ENCODE results near the gene ANAPC7.

The ANAPC7 gene

GRCh38 chr12:110337912-110338710 lies 65.4 kb downstream of the ANAPC7 start:
- in situ Hi-C loops (cut with HindIII; ENCODE audit: low pct_ligation_motif_present, low pct_unique_long_range_greater_than_20kb, low sequenced_read_pairs) = no loop called here

DNA sequence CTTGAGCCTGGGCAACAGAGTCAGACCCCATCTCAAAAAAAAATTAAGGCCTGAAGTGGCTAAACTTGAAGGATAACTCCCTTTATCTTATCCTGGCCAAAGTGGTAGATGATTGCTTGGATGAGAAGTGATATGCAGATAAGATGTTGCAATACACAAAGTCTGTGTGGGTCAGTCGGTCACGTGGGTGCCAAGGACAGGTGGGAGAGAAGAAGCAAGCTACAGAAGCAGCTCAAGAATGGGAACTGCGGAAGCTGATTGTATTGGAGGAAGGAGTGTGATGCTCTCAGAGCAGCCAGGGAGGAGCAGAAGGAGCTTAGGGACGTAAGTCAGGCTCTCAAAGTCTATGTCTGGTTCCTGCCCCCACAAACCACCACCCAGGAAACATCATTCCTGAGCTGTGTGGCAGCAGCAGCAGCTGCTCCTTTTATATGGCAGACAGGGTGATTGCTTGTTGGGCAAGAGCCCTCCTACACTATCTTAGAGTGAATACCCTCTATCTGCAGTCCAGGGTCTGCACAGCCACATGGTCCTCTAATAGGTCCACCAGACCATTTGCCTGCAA lies 67.9 kb downstream of the ANAPC7 start:
- in situ Hi-C loops (cut with HindIII; ENCODE audit: low pct_ligation_motif_present, low pct_unique_long_range_greater_than_20kb, low sequenced_read_pairs) = no loop called here
- no peak for DNase-seq

More at GRCh38 chr12:110337912-110338710, 65.4 kb downstream of the ANAPC7 start:
- no peak for DNase-seq

GRCh38 chr12:110333201-110333600 lies 70.3 kb downstream of the ANAPC7 start:
- in situ Hi-C loops (cut with HindIII; ENCODE audit: low pct_ligation_motif_present, low pct_unique_long_range_greater_than_20kb, low sequenced_read_pairs) = no loop called here
- DNase-seq = no peak

- no peak for DNase-seq
- in situ Hi-C loops (cut with HindIII; ENCODE audit: low pct_ligation_motif_present, low pct_unique_long_range_greater_than_20kb, low sequenced_read_pairs) = no loop called here
Observed at GRCh38 chr12:110330544-110330943, 73.0 kb downstream of the ANAPC7 start.

DNA sequence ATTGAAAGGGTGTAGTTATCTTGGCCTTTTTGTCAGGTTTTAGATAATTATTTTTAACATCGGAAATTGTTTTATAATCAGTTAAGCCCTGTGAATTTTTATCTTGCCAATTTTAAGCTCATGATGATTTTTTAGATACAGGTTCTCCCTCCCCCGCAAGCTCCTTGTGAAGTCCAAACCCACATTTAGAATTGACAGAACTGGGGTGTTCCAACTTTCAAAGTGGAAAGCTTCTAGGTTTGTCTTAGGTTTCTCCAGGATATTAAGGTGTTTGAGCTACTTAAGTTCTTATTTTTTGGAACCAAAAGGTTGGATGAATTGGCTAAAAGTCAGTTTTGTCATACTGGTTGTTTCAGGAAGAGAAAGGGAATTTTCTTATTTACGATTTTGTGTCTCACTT lies 73.4 kb downstream of the ANAPC7 start:
- DNase-seq = no peak
- in situ Hi-C loops (cut with HindIII; ENCODE audit: low pct_ligation_motif_present, low pct_unique_long_range_greater_than_20kb, low sequenced_read_pairs) = no loop called here

- in situ Hi-C loops (cut with HindIII; ENCODE audit: low pct_ligation_motif_present, low pct_unique_long_range_greater_than_20kb, low sequenced_read_pairs) = no loop called here
- no peak for DNase-seq
Observed at GRCh38 chr12:110329710-110330109, 73.8 kb downstream of the ANAPC7 start.

Data from ACHN (cell line).